Kidney epithelial cell (primary cell): ENCODE measurements around the gene CHST3. TPM values are rescaled to one million over a fixed set of nuclear protein-coding genes. Genes with fewer than 3 reads are reported as not detected.

Source experiments
- DNase-seq: peaks from one replicate; pipeline ENCODE4 v3.0.0-alpha.2; 2010; ENCODE audit warnings: low read depth
- H3K27me3 ChIP-seq: 2 replicates; pipeline ENCODE4 v1.6.0; 2011; ENCODE audit warnings: low read length; ENCODE audit not compliant: control insufficient read depth, insufficient read depth
- H3K36me3 ChIP-seq: 2 replicates; pipeline ENCODE4 v1.5.1; 2011; ENCODE audit warnings: low read length; ENCODE audit not compliant: control insufficient read depth, insufficient read depth
- H3K4me3 ChIP-seq: 2 replicates; pipeline ENCODE4 v1.5.1; 2011; ENCODE audit warnings: low read depth, mild to moderate bottlenecking, control low read depth, low read length
- CTCF ChIP-seq: IDR thresholded peaks from 2 replicates; pipeline ENCODE4 v1.5.1; 2011; ENCODE audit warnings: mild to moderate bottlenecking, moderate library complexity, low read length, control low read depth, inconsistent platforms; ENCODE audit not compliant: insufficient read depth, poor library complexity, severe bottlenecking
- total RNA-seq: library from RNA; depleted of rRNA; stranded (reverse); fragments of >200 nt; gene quantifications from 2 replicates; pipeline ENCODE4 v1.2.3, GENCODE V29; 2015

Gene CHST3
- total RNA-seq, 1 donor from 2014 or later = 48.6 TPM

GRCh38 chr10:72043016-72043834, 79.0 kb downstream of the CHST3 start:
- DNase-seq = no peak
- H3K4me3 ChIP-seq = no peak overlapping the region
- no peak for TF ChIP-seq CTCF

GRCh38 chr10:72044417-72045041, 80.3 kb downstream of the CHST3 start:
- no peak for DNase-seq
- peak; percentile 72 for TF ChIP-seq CTCF

More at GRCh38 chr10:72043016-72043834, 79.0 kb downstream of the CHST3 start:
- Histone ChIP-seq H3K27me3 (no peaks in the 10 kb centered on the region), H3K36me3 (no peaks in the 10 kb centered on the region)

GRCh38 chr10:72045586-72045985, 81.4 kb downstream of the CHST3 start:
- Histone ChIP-seq H3K36me3 (no peaks in the 10 kb centered on the region), H3K4me3 (no peak overlapping the region), H3K27me3 (no peaks in the 10 kb centered on the region)
- TF ChIP-seq CTCF = no peak
- no peak for DNase-seq

More at GRCh38 chr10:72044417-72045041, 80.3 kb downstream of the CHST3 start:
- H3K4me3 ChIP-seq = no peak overlapping the region
- H3K36me3 ChIP-seq = no peaks in the 10 kb centered on the region
- H3K27me3 ChIP-seq = no peaks in the 10 kb centered on the region

GRCh38 chr10:72048450-72049124, 84.4 kb downstream of the CHST3 start:
- peak; percentile 100 for TF ChIP-seq CTCF
- peak; percentile 53 for DNase-seq
- H3K36me3 ChIP-seq = no peaks in the 10 kb centered on the region
- H3K4me3 ChIP-seq = no peak overlapping the region
- no peaks in the 10 kb centered on the region for H3K27me3 ChIP-seq

GRCh38 chr10:72049472-72049871, 85.3 kb downstream of the CHST3 start:
- Histone ChIP-seq H3K36me3 (no peaks in the 10 kb centered on the region), H3K27me3 (no peaks in the 10 kb centered on the region), H3K4me3 (no peak overlapping the region)
- TF ChIP-seq CTCF = no peak
- DNase-seq = no peak
